Keratinocyte (primary cell): ENCODE measurements around the gene LIN7B. TPM values are rescaled to one million over a fixed set of nuclear protein-coding genes. Genes with fewer than 3 reads are reported as not detected.
A peak's percentile ranks its signal among the peaks of the same experiment; 100 is the strongest.

ENCODE experiments used
- DNase-seq: peaks from one replicate; pipeline ENCODE4 v3.0.0-alpha.2; 2011; ENCODE audit warnings: low read depth, missing footprints, low spot score
- FAIRE-seq: peaks from 2 replicates; lab custom pipeline; 2011; peaks lifted over from hg19 to GRCh38; lab: Jason Lieb, UNC
- H2AFZ ChIP-seq: 2 replicates; pipeline ENCODE4 v1.6.0; 2012; ENCODE audit warnings: low read length, control low read depth, inconsistent platforms; ENCODE audit not compliant: control insufficient read depth
- H3K27ac ChIP-seq: 2 replicates; pipeline ENCODE4 v1.5.1; 2011; ENCODE audit warnings: low read length; ENCODE audit not compliant: control insufficient read depth, insufficient read depth
- H3K27me3 ChIP-seq: 3 replicates; pipeline ENCODE4 v1.6.0; 2011; ENCODE audit warnings: low read length; ENCODE audit not compliant: control insufficient read depth, insufficient read depth; ENCODE audit errors: extremely low read depth
- H3K36me3 ChIP-seq, 2 experiments: 2 replicates in 1 of 2; 3 replicates in 1 of 2; pipeline ENCODE4 v1.5.1; 2011; ENCODE audit warnings: low read length in 2 of 2, mild to moderate bottlenecking in 1 of 2; ENCODE audit not compliant: control insufficient read depth in 2 of 2, insufficient read depth in 2 of 2; ENCODE audit errors: extremely low read depth in 1 of 2
- H3K4me1 ChIP-seq: 3 replicates; pipeline ENCODE4 v1.5.1; 2011; ENCODE audit warnings: low read length; ENCODE audit not compliant: control insufficient read depth, insufficient read depth; ENCODE audit errors: extremely low read depth
- H3K4me2 ChIP-seq: 3 replicates; pipeline ENCODE4 v1.6.0; 2011; ENCODE audit warnings: low read depth, low read length; ENCODE audit not compliant: control insufficient read depth, insufficient read depth; ENCODE audit errors: extremely low read depth
- H3K4me3 ChIP-seq, 3 experiments: fragments of 200-600 bp in 1 of 3; sonication (generic) in 1 of 3; 2 replicates in 2 of 3; 3 replicates in 1 of 3; pipeline ENCODE4 v1.5.1; 2011 to 2016; ENCODE audit warnings: low read length in 3 of 3, mild to moderate bottlenecking in 3 of 3, control low read depth in 2 of 3, inconsistent platforms in 1 of 3, low read depth in 1 of 3, mixed read lengths in 1 of 3, mixed run types in 1 of 3, moderate library complexity in 1 of 3; ENCODE audit not compliant: control insufficient read depth in 2 of 3, insufficient read depth in 2 of 3; ENCODE audit errors: extremely low read depth in 1 of 3
- H3K79me2 ChIP-seq: 2 replicates; pipeline ENCODE4 v1.6.0; 2012; ENCODE audit warnings: low read length; ENCODE audit not compliant: control insufficient read depth, insufficient read depth
- H3K9ac ChIP-seq: 3 replicates; pipeline ENCODE4 v1.6.0; 2011; ENCODE audit warnings: low read length; ENCODE audit not compliant: control insufficient read depth, insufficient read depth; ENCODE audit errors: extremely low read depth
- H3K9me1 ChIP-seq: 3 replicates; pipeline ENCODE4 v1.6.0; 2011; ENCODE audit warnings: low read length; ENCODE audit not compliant: control insufficient read depth, insufficient read depth; ENCODE audit errors: extremely low read depth
- H3K9me3 ChIP-seq: 2 replicates; pipeline ENCODE4 v1.5.1; 2012; ENCODE audit warnings: low read depth, low read length; ENCODE audit not compliant: control insufficient read depth
- H4K20me1 ChIP-seq: 3 replicates; pipeline ENCODE4 v1.6.0; 2011; ENCODE audit warnings: low read length; ENCODE audit not compliant: control insufficient read depth, insufficient read depth; ENCODE audit errors: extremely low read depth
- EZH2 ChIP-seq: IDR thresholded peaks from one replicate; pipeline ENCODE4 v1.6.1; 2012; ENCODE audit warnings: inconsistent platforms, mild to moderate bottlenecking, low read length, moderate library complexity
- dilution Hi-C: fragments of 300-500 bp; cut with MboI; formaldehyde crosslinking; loops from one replicate; pipeline ENCODE4 v1.7.0; 2020; ENCODE audit warnings: low sequenced_read_pairs; ENCODE audit not compliant: extremely low pct_ligation_motif_present
- polyA plus RNA-seq, 5 experiments: library from polyadenylated mRNA; depleted of rRNA in 3 of 5; stranded (reverse) in 3 of 5; stranded (forward) in 1 of 5; unstranded in 1 of 5; fragments of >200 nt; gene quantifications; 1 replicate in 1 of 5; 2 replicates in 3 of 5; 3 replicates in 1 of 5; pipeline versions ENCODE4 v1.2.1 to v1.2.3, GENCODE V29; 2011 to 2012; ENCODE audit warnings: missing spikeins in 2 of 5, low read depth in 1 of 5, low replicate concordance in 1 of 5
- TF ChIP-seq, protein P1 (sequence below), 3 experiments: IDR thresholded peaks in 1 of 3; conservative IDR thresholded peaks in 1 of 3; optimal IDR thresholded peaks in 1 of 3; 2 replicates in 2 of 3; 3 replicates in 1 of 3; pipeline versions ENCODE3 to v1.5.1; 2011; ENCODE audit warnings: low read length in 3 of 3, mild to moderate bottlenecking in 3 of 3, moderate library complexity in 2 of 3, control low read depth in 1 of 3, inconsistent platforms in 1 of 3; ENCODE audit not compliant: insufficient read depth in 2 of 3; ENCODE audit errors: extremely low read depth in 1 of 3

The LIN7B gene
- polyA plus RNA-seq, 1 donor (not counting 4 experiments of a cell fraction or from before 2014, with no cell fraction given) = 1.6 TPM

DNA sequence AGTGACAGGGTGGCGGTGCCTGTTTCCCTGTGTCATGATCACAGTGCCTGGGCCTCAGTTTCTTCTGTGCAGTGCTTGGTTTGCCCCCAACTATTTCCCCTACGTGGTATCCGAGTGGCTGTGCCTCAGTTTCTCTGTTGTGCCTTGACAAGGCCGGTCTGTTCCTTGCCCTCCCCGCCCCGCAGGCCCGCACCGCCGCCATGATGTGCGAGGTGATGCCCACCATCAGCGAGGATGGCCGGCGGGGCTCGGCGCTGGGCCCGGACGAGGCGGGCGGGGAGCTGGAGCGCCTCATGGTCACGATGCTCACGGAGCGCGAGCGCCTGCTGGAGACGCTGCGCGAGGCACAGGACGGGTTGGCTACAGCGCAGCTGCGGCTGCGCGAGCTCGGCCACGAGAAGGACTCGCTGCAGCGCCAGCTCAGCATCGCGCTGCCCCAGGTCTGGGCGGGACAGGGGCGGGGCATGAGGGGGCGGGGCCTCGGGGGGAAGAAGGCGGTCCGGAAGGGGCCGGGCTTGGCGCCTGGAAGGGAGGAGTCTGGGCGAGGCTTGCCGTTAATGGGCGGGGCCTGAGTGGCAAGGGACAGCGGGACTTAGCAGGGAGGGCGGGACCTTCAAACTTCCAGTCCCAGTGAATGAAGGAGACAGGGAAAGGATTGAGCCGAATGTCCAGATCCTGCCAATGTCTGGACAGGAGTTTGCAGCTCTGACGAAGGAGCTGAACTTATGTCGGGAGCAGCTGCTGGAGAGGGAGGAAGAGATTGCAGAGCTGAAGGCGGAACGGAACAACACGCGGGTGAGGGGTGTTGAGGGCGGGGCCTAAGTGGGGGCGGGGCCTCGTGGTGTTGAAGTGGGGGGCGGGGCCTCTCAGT lies 13.7 kb downstream of the LIN7B start:
- Histone ChIP-seq H3K9me3 (no peaks in the 10 kb centered on the region), H3K4me3 (peak overlapping the region; percentile 37 to 73 (median 53)), H3K9me1 (no peaks in the 10 kb centered on the region), H3K36me3 (no peaks in the 10 kb centered on the region), H3K27ac (no peak overlapping the region), H3K9ac (peak overlapping the region; percentile 22), H3K79me2 (no peaks in the 10 kb centered on the region), H2AFZ (peak overlapping the region; percentile 99), H3K4me2 (peak overlapping the region; percentile 84), H3K4me1 (peaks cover 4% of the 10 kb centered on the region), H4K20me1 (no peaks in the 10 kb centered on the region), H3K27me3 (no peaks in the 10 kb centered on the region)
- DNase-seq (peak; percentile 90), FAIRE-seq (peak; percentile 5)
- no peak for TF ChIP-seq EZH2
- TF ChIP-seq, protein P1, sequence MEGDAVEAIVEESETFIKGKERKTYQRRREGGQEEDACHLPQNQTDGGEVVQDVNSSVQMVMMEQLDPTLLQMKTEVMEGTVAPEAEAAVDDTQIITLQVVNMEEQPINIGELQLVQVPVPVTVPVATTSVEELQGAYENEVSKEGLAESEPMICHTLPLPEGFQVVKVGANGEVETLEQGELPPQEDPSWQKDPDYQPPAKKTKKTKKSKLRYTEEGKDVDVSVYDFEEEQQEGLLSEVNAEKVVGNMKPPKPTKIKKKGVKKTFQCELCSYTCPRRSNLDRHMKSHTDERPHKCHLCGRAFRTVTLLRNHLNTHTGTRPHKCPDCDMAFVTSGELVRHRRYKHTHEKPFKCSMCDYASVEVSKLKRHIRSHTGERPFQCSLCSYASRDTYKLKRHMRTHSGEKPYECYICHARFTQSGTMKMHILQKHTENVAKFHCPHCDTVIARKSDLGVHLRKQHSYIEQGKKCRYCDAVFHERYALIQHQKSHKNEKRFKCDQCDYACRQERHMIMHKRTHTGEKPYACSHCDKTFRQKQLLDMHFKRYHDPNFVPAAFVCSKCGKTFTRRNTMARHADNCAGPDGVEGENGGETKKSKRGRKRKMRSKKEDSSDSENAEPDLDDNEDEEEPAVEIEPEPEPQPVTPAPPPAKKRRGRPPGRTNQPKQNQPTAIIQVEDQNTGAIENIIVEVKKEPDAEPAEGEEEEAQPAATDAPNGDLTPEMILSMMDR (optimal IDR thresholded peaks at IDR 0.05 in 1 of 3, IDR thresholded peaks at IDR 0.05 in 1 of 3, conservative IDR thresholded peaks at IDR 0.05 in 1 of 3; ENCODE audit: extremely low read depth in 1 of 3, insufficient read depth in 2 of 3, low read length in 3 of 3) = peak in 2 of 3 experiments; percentile 22 to 37
- dilution Hi-C loops = no loop called here

DNA sequence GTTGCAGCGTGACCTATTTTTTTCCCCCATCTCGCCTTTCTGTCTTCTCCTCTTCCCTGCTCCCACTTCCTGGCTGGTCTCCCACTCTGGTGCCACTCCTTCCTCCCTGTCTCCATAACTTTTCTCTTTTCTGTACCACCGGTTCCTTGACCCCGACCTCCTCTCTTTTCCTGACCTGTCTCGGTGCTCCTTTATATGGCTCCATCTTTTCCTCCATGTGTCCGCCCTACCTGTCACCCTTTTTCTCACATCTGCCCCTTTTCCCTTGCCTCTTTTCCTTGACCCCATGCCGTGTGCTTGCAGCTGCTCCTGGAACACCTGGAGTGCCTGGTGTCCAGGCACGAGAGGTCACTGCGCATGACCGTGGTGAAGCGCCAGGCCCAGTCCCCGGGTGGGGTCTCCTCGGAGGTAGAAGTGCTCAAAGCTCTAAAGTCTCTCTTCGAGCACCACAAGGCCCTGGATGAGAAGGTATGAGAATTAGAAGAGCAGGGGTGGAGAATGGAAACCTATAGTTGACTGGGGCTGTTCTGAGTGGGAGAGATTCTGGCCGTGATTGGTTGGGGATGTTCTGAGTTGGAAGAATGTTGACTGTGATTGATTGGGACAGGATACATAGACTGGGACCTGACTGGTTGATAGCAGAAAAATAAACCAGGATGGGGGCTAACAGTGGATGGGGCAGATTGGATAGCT lies 14.5 kb downstream of the LIN7B start:
- peak overlapping the region in 1 of 3 experiments; percentile 37 for H3K4me3 ChIP-seq
- no peaks in the 10 kb centered on the region for H3K79me2 ChIP-seq
- no peaks in the 10 kb centered on the region for H4K20me1 ChIP-seq
- no peaks in the 10 kb centered on the region for H3K36me3 ChIP-seq
- no peak for TF ChIP-seq EZH2
- TF ChIP-seq, protein P1 (optimal IDR thresholded peaks at IDR 0.05 in 1 of 3, IDR thresholded peaks at IDR 0.05 in 1 of 3, conservative IDR thresholded peaks at IDR 0.05 in 1 of 3; ENCODE audit: extremely low read depth in 1 of 3, insufficient read depth in 2 of 3, low read length in 3 of 3) = no peak
- H3K9ac ChIP-seq = no peak overlapping the region
- dilution Hi-C loops = no loop called here
- DNase-seq = no peak
- no peak overlapping the region for H3K27ac ChIP-seq
- H3K9me1 ChIP-seq = no peaks in the 10 kb centered on the region
- no peaks in the 10 kb centered on the region for H3K9me3 ChIP-seq
- peak overlapping the region; percentile 33 for H3K4me2 ChIP-seq
- peaks cover 4% of the 10 kb centered on the region for H3K4me1 ChIP-seq
- no peak overlapping the region for H2AFZ ChIP-seq
- FAIRE-seq = no peak
- H3K27me3 ChIP-seq = no peaks in the 10 kb centered on the region
